HEK293 (cell line): ENCODE measurements around the gene TRAF6.

Source experiments
- CTCF ChIA-PET: fragments of 350-600 bp; formaldehyde crosslinking; extraction: SDS; loops from one replicate; lab custom pipeline; 2021; ENCODE audit warnings: antibody characterized with exemption; lab: Yijun Ruan, JAX
- POLR2A ChIA-PET: fragments of 300-600 bp; formaldehyde crosslinking; extraction: SDS; loops from one replicate; lab custom pipeline; 2020; ENCODE audit warnings: antibody characterized with exemption, inconsistent platforms; lab: Yijun Ruan, JAX
- H3K27ac ChIP-seq: fragments of 200-500 bp; sonication (Bioruptor generic); 2 replicates; pipeline ENCODE4 v1.5.1; 2014; ENCODE audit warnings: low read depth, low read length, control low read depth, inconsistent platforms; ENCODE audit errors: extremely low read depth
- H3K36me3 ChIP-seq, 2 experiments: fragments of 200-500 bp in 1 of 2; sonication (Bioruptor generic) in 1 of 2; 1 replicate in 1 of 2; 2 replicates in 1 of 2; pipeline ENCODE4 v1.5.1; 2014 to 2017; ENCODE audit warnings: inconsistent platforms in 2 of 2, low read length in 2 of 2; ENCODE audit not compliant: control insufficient read depth in 2 of 2, insufficient read depth in 1 of 2
- H3K4me1 ChIP-seq: fragments of 200-500 bp; sonication (Bioruptor generic); 2 replicates; pipeline ENCODE4 v1.5.1; 2014; ENCODE audit warnings: mild to moderate bottlenecking, low read length, inconsistent platforms; ENCODE audit not compliant: control insufficient read depth, insufficient read depth
- H3K4me3 ChIP-seq: 2 replicates; pipeline ENCODE4 v1.5.1; 2011; ENCODE audit warnings: low read depth, mild to moderate bottlenecking, control low read depth, low read length, moderate library complexity
- H3K9me3 ChIP-seq: fragments of 200-500 bp; sonication (Bioruptor generic); 2 replicates; pipeline ENCODE4 v1.5.1; 2014; ENCODE audit warnings: low read depth, low read length, inconsistent platforms; ENCODE audit not compliant: control insufficient read depth, insufficient read depth
- ATF2 ChIP-seq: fragments of 450-650 bp; formaldehyde crosslinking; IDR thresholded peaks from 2 replicates; pipeline ENCODE4 v1.5.1; 2016; ENCODE audit warnings: missing biosample characterization, missing genetic modification characterization, low read depth
- MZF1 ChIP-seq: fragments of 450-650 bp; formaldehyde crosslinking; IDR thresholded peaks from 2 replicates; pipeline ENCODE4 v1.5.1; 2017; ENCODE audit warnings: missing biosample characterization, missing genetic modification characterization, borderline replicate concordance
- WT1 ChIP-seq: fragments of 450-650 bp; formaldehyde crosslinking; IDR thresholded peaks from 2 replicates; pipeline ENCODE4 v1.5.1; 2016; ENCODE audit warnings: missing biosample characterization, missing genetic modification characterization
- ZBTB11 ChIP-seq: fragments of 450-650 bp; formaldehyde crosslinking; conservative IDR thresholded peaks from 2 replicates; pipeline ENCODE4 v1.5.1; 2016; ENCODE audit warnings: low read depth, missing biosample characterization, missing genetic modification characterization
- ZIC2 ChIP-seq: fragments of 450-650 bp; formaldehyde crosslinking; IDR thresholded peaks from 2 replicates; pipeline ENCODE4 v1.5.1; 2016; ENCODE audit warnings: missing biosample characterization, missing genetic modification characterization
- ZNF10 ChIP-seq: fragments of 450-650 bp; formaldehyde crosslinking; IDR thresholded peaks from 2 replicates; pipeline ENCODE4 v1.5.1; 2017; ENCODE audit warnings: missing biosample characterization, missing genetic modification characterization
- ZNF221 ChIP-seq: fragments of 450-650 bp; formaldehyde crosslinking; IDR thresholded peaks from 2 replicates; pipeline ENCODE4 v1.5.1; 2017; ENCODE audit warnings: missing biosample characterization, missing genetic modification characterization, borderline replicate concordance
- ZNF23 ChIP-seq: fragments of 450-650 bp; formaldehyde crosslinking; IDR thresholded peaks from 2 replicates; pipeline ENCODE4 v1.5.1; 2016; ENCODE audit warnings: missing biosample characterization, missing genetic modification characterization, borderline replicate concordance
- ZNF324 ChIP-seq: fragments of 450-650 bp; formaldehyde crosslinking; IDR thresholded peaks from 2 replicates; pipeline ENCODE4 v1.5.1; 2016; ENCODE audit warnings: missing biosample characterization, missing genetic modification characterization
- ZNF350 ChIP-seq: fragments of 450-650 bp; formaldehyde crosslinking; IDR thresholded peaks from 2 replicates; pipeline ENCODE4 v1.5.0; 2017; ENCODE audit warnings: missing biosample characterization, mild to moderate bottlenecking, missing genetic modification characterization
- ZNF366 ChIP-seq: fragments of 450-650 bp; formaldehyde crosslinking; conservative IDR thresholded peaks from 2 replicates; pipeline ENCODE4 v1.5.1; 2016; ENCODE audit warnings: missing biosample characterization, missing genetic modification characterization
- ZNF423 ChIP-seq: fragments of 450-650 bp; formaldehyde crosslinking; IDR thresholded peaks from 2 replicates; pipeline ENCODE4 v1.5.1; 2016; ENCODE audit warnings: missing biosample characterization, missing genetic modification characterization
- ZNF555 ChIP-seq: fragments of 450-650 bp; formaldehyde crosslinking; conservative IDR thresholded peaks from 2 replicates; pipeline ENCODE4 v1.5.1; 2017; ENCODE audit warnings: missing biosample characterization, mild to moderate bottlenecking, missing genetic modification characterization, inconsistent platforms
- ZNF585B ChIP-seq: fragments of 450-650 bp; formaldehyde crosslinking; IDR thresholded peaks from 2 replicates; pipeline ENCODE4 v1.5.1; 2016; ENCODE audit warnings: missing biosample characterization, missing genetic modification characterization
- ZNF600 ChIP-seq: fragments of 450-650 bp; formaldehyde crosslinking; IDR thresholded peaks from 2 replicates; pipeline ENCODE4 v1.5.1; 2016; ENCODE audit warnings: missing biosample characterization, missing genetic modification characterization
- ZNF624 ChIP-seq: fragments of 450-650 bp; formaldehyde crosslinking; IDR thresholded peaks from 2 replicates; pipeline ENCODE4 v1.5.1; 2017; ENCODE audit warnings: missing biosample characterization, missing genetic modification characterization
- ZNF629 ChIP-seq: fragments of 450-650 bp; formaldehyde crosslinking; IDR thresholded peaks from 2 replicates; pipeline ENCODE4 v1.5.1; 2017; ENCODE audit warnings: missing biosample characterization, missing genetic modification characterization
- ZNF660 ChIP-seq: fragments of 450-650 bp; IDR thresholded peaks from 2 replicates; pipeline ENCODE4 v1.5.1; 2018; ENCODE audit warnings: missing biosample characterization, mild to moderate bottlenecking, missing genetic modification characterization
- ZNF670 ChIP-seq: fragments of 450-650 bp; formaldehyde crosslinking; IDR thresholded peaks from 2 replicates; pipeline ENCODE4 v1.5.1; 2016; ENCODE audit warnings: missing biosample characterization, missing genetic modification characterization, low read depth
- ZNF768 ChIP-seq: fragments of 450-650 bp; formaldehyde crosslinking; IDR thresholded peaks from 2 replicates; pipeline ENCODE4 v1.5.1; 2018; ENCODE audit warnings: missing biosample characterization, mild to moderate bottlenecking, missing genetic modification characterization
- ZNF791 ChIP-seq: fragments of 450-650 bp; formaldehyde crosslinking; IDR thresholded peaks from 2 replicates; pipeline ENCODE4 v1.5.1; 2016; ENCODE audit warnings: missing biosample characterization, missing genetic modification characterization
- ZSCAN18 ChIP-seq: fragments of 450-650 bp; formaldehyde crosslinking; IDR thresholded peaks from 2 replicates; pipeline ENCODE4 v1.5.1; 2016; ENCODE audit warnings: missing biosample characterization, missing genetic modification characterization
- TF ChIP-seq, protein P1 (sequence below): fragments of 450-650 bp; IDR thresholded peaks from 2 replicates; pipeline ENCODE4 v1.5.1; 2018; ENCODE audit warnings: missing biosample characterization, mild to moderate bottlenecking, missing genetic modification characterization
- TF ChIP-seq, protein P2 (sequence below): fragments of 450-650 bp; formaldehyde crosslinking; IDR thresholded peaks from 2 replicates; pipeline ENCODE4 v1.5.1; 2016; ENCODE audit warnings: missing biosample characterization, missing genetic modification characterization

Gene TRAF6

GRCh38 chr11:36501236-36501635 lies 8.8 kb downstream of the TRAF6 start:
- POLR2A ChIA-PET: interaction anchor here (0.8 to 2.9 kb wide), 3 partner anchors 9 to 233 kb away, joined by 3 to 12 read pairs (median 3); partner anchors contain the start of gene TRAF6
- no peak overlapping the region for H3K4me3 ChIP-seq

DNA sequence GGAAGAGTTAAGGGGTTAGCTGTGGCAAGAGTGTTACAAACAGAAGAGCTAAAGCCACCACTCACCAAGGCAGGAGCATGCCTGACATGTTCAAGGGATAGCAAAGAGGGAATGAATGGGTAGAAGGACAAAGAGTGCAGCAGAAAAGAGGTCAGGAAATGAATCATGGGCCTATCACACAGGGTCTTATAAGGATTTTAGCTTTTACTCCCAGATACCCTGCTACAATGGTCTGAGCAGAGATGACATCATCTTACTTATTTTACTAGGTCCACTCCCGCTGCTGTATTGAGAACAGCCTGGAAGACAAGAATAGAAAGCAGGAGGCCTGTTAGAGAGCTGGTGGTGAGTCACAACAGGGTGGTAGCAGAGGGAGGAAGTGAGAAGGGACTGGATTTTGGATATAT lies 9.8 kb downstream of the TRAF6 start:
- CTCF ChIA-PET: interaction anchor here (0.7 to 4.9 kb wide), 4 partner anchors 11 to 246 kb away, joined by 3 to 23 read pairs (median 12); partner anchors contain the start of gene TRAF6
- Histone ChIP-seq H3K4me3 (no peak overlapping the region), H3K27ac (no peak overlapping the region), H3K9me3 (no peaks in the 10 kb centered on the region), H3K4me1 (no peaks in the 10 kb centered on the region), H3K36me3 (peaks cover 7 to 42% of the 10 kb centered on the region in 2 experiments)
- POLR2A ChIA-PET: interaction anchor here (0.5 to 2.9 kb wide), 2 partner anchors 10 to 19 kb away, joined by 5 to 12 read pairs; partner anchors contain the start of gene TRAF6
- TF ChIP-seq ZNF670 (tag by site-specific recombination) (no peak), ZNF23 (tag by site-specific recombination) (no peak), ZNF629 (tag by site-specific recombination) (peak; percentile 61), ZNF350 (no peak), ZNF366 (peak; percentile 50; the same call in 1 of the 2 replicates), ZNF600 (tag by site-specific recombination) (peak; percentile 51), ZNF324 (tag by site-specific recombination) (no peak), ZNF10 (tag by site-specific recombination) (no peak), WT1 (0 out of 2 replicates have a peak, but pooled peaks have one; percentile 15), ZNF555 (tag by site-specific recombination) (no peak), ZSCAN18 (tag by site-specific recombination) (no peak), ZNF660 (tag by site-specific recombination) (peak; percentile 80), ZNF423 (tag by site-specific recombination) (no peak), MZF1 (tag by site-specific recombination) (no peak), ZIC2 (tag by site-specific recombination) (0 out of 2 replicates have a peak, but pooled peaks have one; percentile 12), ZNF585B (tag by site-specific recombination) (no peak), ATF2 (tag by site-specific recombination) (peak; percentile 92), ZBTB11 (tag by site-specific recombination) (peak; percentile 38)
- TF ChIP-seq, protein P1, sequence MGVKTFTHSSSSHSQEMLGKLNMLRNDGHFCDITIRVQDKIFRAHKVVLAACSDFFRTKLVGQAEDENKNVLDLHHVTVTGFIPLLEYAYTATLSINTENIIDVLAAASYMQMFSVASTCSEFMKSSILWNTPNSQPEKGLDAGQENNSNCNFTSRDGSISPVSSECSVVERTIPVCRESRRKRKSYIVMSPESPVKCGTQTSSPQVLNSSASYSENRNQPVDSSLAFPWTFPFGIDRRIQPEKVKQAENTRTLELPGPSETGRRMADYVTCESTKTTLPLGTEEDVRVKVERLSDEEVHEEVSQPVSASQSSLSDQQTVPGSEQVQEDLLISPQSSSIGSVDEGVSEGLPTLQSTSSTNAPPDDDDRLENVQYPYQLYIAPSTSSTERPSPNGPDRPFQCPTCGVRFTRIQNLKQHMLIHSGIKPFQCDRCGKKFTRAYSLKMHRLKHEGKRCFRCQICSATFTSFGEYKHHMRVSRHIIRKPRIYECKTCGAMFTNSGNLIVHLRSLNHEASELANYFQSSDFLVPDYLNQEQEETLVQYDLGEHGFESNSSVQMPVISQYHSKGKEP (tag by site-specific recombination): no peak

More at GRCh38 chr11:36501236-36501635, 8.8 kb downstream of the TRAF6 start:
- TF ChIP-seq ZNF624 (tag by site-specific recombination) (no peak), ZNF791 (no peak), ZNF768 (no peak), ZNF221 (tag by site-specific recombination) (no peak)
- TF ChIP-seq, protein P2, sequence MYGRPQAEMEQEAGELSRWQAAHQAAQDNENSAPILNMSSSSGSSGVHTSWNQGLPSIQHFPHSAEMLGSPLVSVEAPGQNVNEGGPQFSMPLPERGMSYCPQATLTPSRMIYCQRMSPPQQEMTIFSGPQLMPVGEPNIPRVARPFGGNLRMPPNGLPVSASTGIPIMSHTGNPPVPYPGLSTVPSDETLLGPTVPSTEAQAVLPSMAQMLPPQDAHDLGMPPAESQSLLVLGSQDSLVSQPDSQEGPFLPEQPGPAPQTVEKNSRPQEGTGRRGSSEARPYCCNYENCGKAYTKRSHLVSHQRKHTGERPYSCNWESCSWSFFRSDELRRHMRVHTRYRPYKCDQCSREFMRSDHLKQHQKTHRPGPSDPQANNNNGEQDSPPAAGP (tag by site-specific recombination): no peak
- TF ChIP-seq, all 188 proteins: peak for 0
- no peak overlapping the region for H3K27ac ChIP-seq
- H3K9me3 ChIP-seq: no peaks in the 10 kb centered on the region
- H3K36me3 ChIP-seq: peaks cover 3 to 34% of the 10 kb centered on the region in 2 experiments
- CTCF ChIA-PET: interaction anchor here (0.7 to 5.0 kb wide), 9 partner anchors 8 to 1196 kb away, joined by 3 to 51 read pairs (median 4); partner anchors contain the start of gene TRAF6
- no peaks in the 10 kb centered on the region for H3K4me1 ChIP-seq
